ENCODE measurements around the gene ZBTB22. TPM values are rescaled to one million over a fixed set of nuclear protein-coding genes. Genes with fewer than 3 reads are reported as not detected.

Gene ZBTB22
- total RNA-seq, 1 experiment from 2014 or later = 11.7 TPM

DNA sequence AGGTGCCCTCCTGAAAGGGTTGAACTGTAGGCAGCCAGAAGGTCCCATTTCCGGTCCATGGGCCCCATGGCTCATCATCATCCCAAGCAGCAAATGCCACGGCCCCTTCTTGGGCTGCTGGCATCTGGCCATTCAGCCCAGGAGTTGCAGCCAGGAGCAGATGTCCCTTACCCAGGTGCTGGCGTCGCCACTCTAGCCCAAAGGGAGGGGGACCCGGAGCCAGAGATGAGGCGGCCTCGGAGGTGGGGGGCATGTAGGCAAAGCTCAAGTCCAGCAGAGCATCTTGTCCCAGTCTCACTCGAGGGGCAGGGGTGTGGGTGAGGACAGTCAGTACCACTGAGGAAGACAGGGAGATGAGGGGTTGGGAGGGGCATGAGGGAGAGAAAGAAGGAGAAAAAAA lies 12.5 kb downstream of the ZBTB22 start:
- Histone ChIP-seq H3K9me3 (ENCODE audit: control insufficient read depth in 1 of 2, insufficient read depth in 1 of 2, low read depth in 1 of 2, low read length in 2 of 2) (no peaks in the 10 kb centered on the region), H3K36me3 (ENCODE audit: control insufficient read depth in 1 of 2, insufficient read depth in 2 of 2, low read length in 2 of 2) (peaks cover 9 to 11% of the 10 kb centered on the region in 2 experiments; a peak in 3 of 4 replicates), H2AFZ (ENCODE audit: low read depth, low read length, poor library complexity, severe bottlenecking) (no peak overlapping the region), H3K27ac (ENCODE audit: low read depth, low read length) (no peak overlapping the region), H3K9ac (ENCODE audit: low read length) (no peak overlapping the region), H4K20me1 (ENCODE audit: insufficient read depth) (no peaks in the 10 kb centered on the region), H3K27me3 (ENCODE audit: insufficient read depth, low read length) (no peaks in the 10 kb centered on the region), H3K79me2 (ENCODE audit: insufficient read depth, low read length) (peaks cover 18% of the 10 kb centered on the region), H3K4me3 (replicated peaks in 1 of 2; ENCODE audit: low read depth in 1 of 2, low read length in 2 of 2) (no peak overlapping the region), H3K9me2 (ENCODE audit: insufficient read depth) (no peaks in the 10 kb centered on the region), H3K4me1 (ENCODE audit: control insufficient read depth in 1 of 2, insufficient read depth in 2 of 2, low read length in 2 of 2) (peaks cover 0 to 5% of the 10 kb centered on the region in 2 experiments; a peak in 1 of 4 replicates), H3K4me2 (ENCODE audit: low read length) (no peak overlapping the region)
- no TSS peak for BruUV-seq (replicated peaks)
- POLR2A ChIA-PET = no interaction called here
- no peak for DNase-seq (ENCODE audit: low read depth, low spot score)
- TF ChIP-seq ZNF274 (IDR thresholded peaks at IDR 0.05; ENCODE audit: low read depth, low read length) (no peak), FOSL1 (IDR thresholded peaks at IDR 0.05; ENCODE audit: low read depth) (no peak), CEBPB (IDR thresholded peaks at IDR 0.05; ENCODE audit: low read depth) (no peak), JUND (IDR thresholded peaks at IDR 0.05) (no peak), SP1 (IDR thresholded peaks at IDR 0.05; ENCODE audit: low read depth) (no peak), CBX3 (IDR thresholded peaks at IDR 0.05; ENCODE audit: low read depth) (no peak), EZH2phosphoT487 (IDR thresholded peaks at IDR 0.05; ENCODE audit: borderline replicate concordance) (no peak)
- TF ChIP-seq, protein P1, sequence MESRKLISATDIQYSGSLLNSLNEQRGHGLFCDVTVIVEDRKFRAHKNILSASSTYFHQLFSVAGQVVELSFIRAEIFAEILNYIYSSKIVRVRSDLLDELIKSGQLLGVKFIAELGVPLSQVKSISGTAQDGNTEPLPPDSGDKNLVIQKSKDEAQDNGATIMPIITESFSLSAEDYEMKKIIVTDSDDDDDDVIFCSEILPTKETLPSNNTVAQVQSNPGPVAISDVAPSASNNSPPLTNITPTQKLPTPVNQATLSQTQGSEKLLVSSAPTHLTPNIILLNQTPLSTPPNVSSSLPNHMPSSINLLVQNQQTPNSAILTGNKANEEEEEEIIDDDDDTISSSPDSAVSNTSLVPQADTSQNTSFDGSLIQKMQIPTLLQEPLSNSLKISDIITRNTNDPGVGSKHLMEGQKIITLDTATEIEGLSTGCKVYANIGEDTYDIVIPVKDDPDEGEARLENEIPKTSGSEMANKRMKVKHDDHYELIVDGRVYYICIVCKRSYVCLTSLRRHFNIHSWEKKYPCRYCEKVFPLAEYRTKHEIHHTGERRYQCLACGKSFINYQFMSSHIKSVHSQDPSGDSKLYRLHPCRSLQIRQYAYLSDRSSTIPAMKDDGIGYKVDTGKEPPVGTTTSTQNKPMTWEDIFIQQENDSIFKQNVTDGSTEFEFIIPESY (IDR thresholded peaks at IDR 0.05; ENCODE audit: extremely low read depth, insufficient replicate concordance, low read length) = no peak
- TF ChIP-seq, protein P2, sequence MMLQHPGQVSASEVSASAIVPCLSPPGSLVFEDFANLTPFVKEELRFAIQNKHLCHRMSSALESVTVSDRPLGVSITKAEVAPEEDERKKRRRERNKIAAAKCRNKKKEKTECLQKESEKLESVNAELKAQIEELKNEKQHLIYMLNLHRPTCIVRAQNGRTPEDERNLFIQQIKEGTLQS (IDR thresholded peaks at IDR 0.05) = no peak
- intact Hi-C loops (cut with micrococcal nuclease) = no loop called here
- no peak for ATAC-seq
- CTCF ChIA-PET = no interaction called here
- RAD21 ChIA-PET (ENCODE audit: low non-redundant PET in 1 of 2, low total read pairs in 2 of 2, uncharacterized antibody in 2 of 2, unreplicated experiment in 2 of 2) = no interaction called here

DNA sequence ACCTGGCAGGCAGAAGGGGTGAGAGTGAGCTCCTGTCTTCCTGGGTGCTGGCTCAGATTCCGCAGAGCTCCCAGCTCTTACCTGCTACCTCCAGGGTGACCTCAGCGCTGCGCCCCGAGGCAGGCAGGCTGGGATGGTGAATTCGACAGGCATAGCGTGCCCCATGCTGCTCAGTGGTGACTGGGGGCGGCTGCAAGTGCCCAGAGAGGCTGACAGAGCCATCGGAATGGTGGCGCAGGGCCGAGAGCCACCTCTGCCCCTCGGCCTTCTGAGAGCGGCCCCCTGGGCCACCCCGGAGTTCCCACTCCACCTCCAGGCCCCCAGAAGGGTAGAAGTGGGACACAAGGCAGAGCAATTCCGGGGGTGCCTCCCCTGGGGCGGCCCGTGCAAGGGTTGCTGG lies 13.3 kb downstream of the ZBTB22 start:
- intact Hi-C loops (cut with micrococcal nuclease) = no loop called here
- Histone ChIP-seq H4K20me1 (ENCODE audit: insufficient read depth) (no peaks in the 10 kb centered on the region), H3K27ac (ENCODE audit: low read depth, low read length) (no peak overlapping the region), H3K9me3 (ENCODE audit: control insufficient read depth in 1 of 2, insufficient read depth in 1 of 2, low read depth in 1 of 2, low read length in 2 of 2) (no peaks in the 10 kb centered on the region), H3K36me3 (ENCODE audit: control insufficient read depth in 1 of 2, insufficient read depth in 2 of 2, low read length in 2 of 2) (peaks cover 9 to 11% of the 10 kb centered on the region in 2 experiments; a peak in 3 of 4 replicates), H3K4me3 (replicated peaks in 1 of 2; ENCODE audit: low read depth in 1 of 2, low read length in 2 of 2) (no peak overlapping the region), H3K9ac (ENCODE audit: low read length) (no peak overlapping the region), H3K4me1 (ENCODE audit: control insufficient read depth in 1 of 2, insufficient read depth in 2 of 2, low read length in 2 of 2) (peaks cover 0 to 9% of the 10 kb centered on the region in 2 experiments; a peak in 1 of 4 replicates), H3K79me2 (ENCODE audit: insufficient read depth, low read length) (peaks cover 22% of the 10 kb centered on the region), H3K9me2 (ENCODE audit: insufficient read depth) (no peaks in the 10 kb centered on the region), H3K4me2 (ENCODE audit: low read length) (no peak overlapping the region), H3K27me3 (ENCODE audit: insufficient read depth, low read length) (no peaks in the 10 kb centered on the region), H2AFZ (ENCODE audit: low read depth, low read length, poor library complexity, severe bottlenecking) (no peak overlapping the region)
- ATAC-seq (no peak), DNase-seq (ENCODE audit: low read depth, low spot score) (no peak)
- BruUV-seq (replicated peaks) = no TSS peak
- ChIA-PET RAD21 (ENCODE audit: low non-redundant PET in 1 of 2, low total read pairs in 2 of 2, uncharacterized antibody in 2 of 2, unreplicated experiment in 2 of 2) (no interaction called here), POLR2A (no interaction called here), CTCF (no interaction called here)
- TF ChIP-seq SRF (IDR thresholded peaks at IDR 0.05; ENCODE audit: low read depth) (no peak), CEBPB (IDR thresholded peaks at IDR 0.05; ENCODE audit: low read depth) (no peak), POLR2A (IDR thresholded peaks at IDR 0.05; ENCODE audit: borderline replicate concordance, extremely low read depth, insufficient read depth, insufficient read length) (no peak), ELF1 (IDR thresholded peaks at IDR 0.05; ENCODE audit: borderline replicate concordance, low read depth) (no peak), JUND (IDR thresholded peaks at IDR 0.05) (no peak), YY1 (IDR thresholded peaks at IDR 0.05; ENCODE audit: extremely low read depth, insufficient replicate concordance, low read depth, low read length) (no peak), ZFX (IDR thresholded peaks at IDR 0.05) (no peak), FOSL1 (IDR thresholded peaks at IDR 0.05; ENCODE audit: low read depth) (no peak), EZH2phosphoT487 (IDR thresholded peaks at IDR 0.05; ENCODE audit: borderline replicate concordance) (no peak)
- TF ChIP-seq, protein P3, sequence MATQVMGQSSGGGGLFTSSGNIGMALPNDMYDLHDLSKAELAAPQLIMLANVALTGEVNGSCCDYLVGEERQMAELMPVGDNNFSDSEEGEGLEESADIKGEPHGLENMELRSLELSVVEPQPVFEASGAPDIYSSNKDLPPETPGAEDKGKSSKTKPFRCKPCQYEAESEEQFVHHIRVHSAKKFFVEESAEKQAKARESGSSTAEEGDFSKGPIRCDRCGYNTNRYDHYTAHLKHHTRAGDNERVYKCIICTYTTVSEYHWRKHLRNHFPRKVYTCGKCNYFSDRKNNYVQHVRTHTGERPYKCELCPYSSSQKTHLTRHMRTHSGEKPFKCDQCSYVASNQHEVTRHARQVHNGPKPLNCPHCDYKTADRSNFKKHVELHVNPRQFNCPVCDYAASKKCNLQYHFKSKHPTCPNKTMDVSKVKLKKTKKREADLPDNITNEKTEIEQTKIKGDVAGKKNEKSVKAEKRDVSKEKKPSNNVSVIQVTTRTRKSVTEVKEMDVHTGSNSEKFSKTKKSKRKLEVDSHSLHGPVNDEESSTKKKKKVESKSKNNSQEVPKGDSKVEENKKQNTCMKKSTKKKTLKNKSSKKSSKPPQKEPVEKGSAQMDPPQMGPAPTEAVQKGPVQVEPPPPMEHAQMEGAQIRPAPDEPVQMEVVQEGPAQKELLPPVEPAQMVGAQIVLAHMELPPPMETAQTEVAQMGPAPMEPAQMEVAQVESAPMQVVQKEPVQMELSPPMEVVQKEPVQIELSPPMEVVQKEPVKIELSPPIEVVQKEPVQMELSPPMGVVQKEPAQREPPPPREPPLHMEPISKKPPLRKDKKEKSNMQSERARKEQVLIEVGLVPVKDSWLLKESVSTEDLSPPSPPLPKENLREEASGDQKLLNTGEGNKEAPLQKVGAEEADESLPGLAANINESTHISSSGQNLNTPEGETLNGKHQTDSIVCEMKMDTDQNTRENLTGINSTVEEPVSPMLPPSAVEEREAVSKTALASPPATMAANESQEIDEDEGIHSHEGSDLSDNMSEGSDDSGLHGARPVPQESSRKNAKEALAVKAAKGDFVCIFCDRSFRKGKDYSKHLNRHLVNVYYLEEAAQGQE (IDR thresholded peaks at IDR 0.05; ENCODE audit: low read depth) = no peak
- TF ChIP-seq, protein P4, sequence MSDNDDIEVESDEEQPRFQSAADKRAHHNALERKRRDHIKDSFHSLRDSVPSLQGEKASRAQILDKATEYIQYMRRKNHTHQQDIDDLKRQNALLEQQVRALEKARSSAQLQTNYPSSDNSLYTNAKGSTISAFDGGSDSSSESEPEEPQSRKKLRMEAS (IDR thresholded peaks at IDR 0.05) = no peak
